Astrocyte (in vitro differentiated cells and primary cell): Measurements from ENCODE around the gene FOXA1. TPM values are rescaled to one million over a fixed set of nuclear protein-coding genes. Genes with fewer than 3 reads are reported as not detected.

Experiments used
- DNase-seq: peaks from one replicate; pipeline ENCODE4 v3.0.0-alpha.2; 2010; ENCODE audit warnings: low read depth
- FAIRE-seq: peaks from 2 replicates; lab custom pipeline; 2011; peaks lifted over from hg19 to GRCh38; lab: Jason Lieb, UNC
- H2AFZ ChIP-seq: 2 replicates; pipeline ENCODE4 v1.6.0; 2012; ENCODE audit warnings: low read depth, low read length, inconsistent platforms
- H3K27ac ChIP-seq: 2 replicates; pipeline ENCODE4 v1.5.1; 2011; ENCODE audit warnings: low read depth, low read length, inconsistent platforms
- H3K27me3 ChIP-seq: 2 replicates; pipeline ENCODE4 v1.6.0; 2011; ENCODE audit warnings: low read length, inconsistent platforms; ENCODE audit not compliant: insufficient read depth
- H3K36me3 ChIP-seq: 2 replicates; pipeline ENCODE4 v1.5.1; 2011; ENCODE audit warnings: low read length, inconsistent platforms; ENCODE audit not compliant: insufficient read depth
- H3K4me1 ChIP-seq: 2 replicates; pipeline ENCODE4 v1.5.1; 2011; ENCODE audit warnings: low read length, inconsistent platforms; ENCODE audit not compliant: insufficient read depth
- H3K4me2 ChIP-seq: 2 replicates; pipeline ENCODE4 v1.6.0; 2012; ENCODE audit warnings: low read length, inconsistent platforms
- H3K4me3 ChIP-seq: 2 replicates; pipeline ENCODE4 v1.5.1; 2011; ENCODE audit warnings: low read depth, mild to moderate bottlenecking, low read length, inconsistent platforms; ENCODE audit not compliant: insufficient read depth
- H3K79me2 ChIP-seq: 2 replicates; pipeline ENCODE4 v1.6.0; 2012; ENCODE audit warnings: mild to moderate bottlenecking, low read length, inconsistent platforms; ENCODE audit not compliant: insufficient read depth
- H3K9ac ChIP-seq: 2 replicates; pipeline ENCODE4 v1.6.0; 2012; ENCODE audit warnings: mild to moderate bottlenecking, low read length, inconsistent platforms
- H3K9me3 ChIP-seq: 2 replicates; pipeline ENCODE4 v1.5.1; 2012; ENCODE audit warnings: low read depth, mild to moderate bottlenecking, low read length, inconsistent platforms; ENCODE audit not compliant: insufficient read depth
- H4K20me1 ChIP-seq: 2 replicates; pipeline ENCODE4 v1.6.0; 2012; ENCODE audit warnings: low read length, inconsistent platforms; ENCODE audit not compliant: insufficient read depth
- H3K27ac Mint-ChIP-seq: one replicate; pipeline ENCODE4 v1.8.0; 2021; ENCODE audit warnings: mild to moderate bottlenecking, mixed read lengths; ENCODE audit not compliant: unreplicated experiment
- H3K27me3 Mint-ChIP-seq: one replicate; pipeline ENCODE4 v1.8.0; 2021; ENCODE audit warnings: low read depth, mixed read lengths; ENCODE audit not compliant: unreplicated experiment
- H3K36me3 Mint-ChIP-seq: one replicate; pipeline ENCODE4 v1.8.0; 2021; ENCODE audit warnings: low read depth, mixed read lengths; ENCODE audit not compliant: unreplicated experiment
- H3K4me1 Mint-ChIP-seq: one replicate; pipeline ENCODE4 v1.8.0; 2021; ENCODE audit warnings: low read depth, mixed read lengths; ENCODE audit not compliant: unreplicated experiment
- H3K4me3 Mint-ChIP-seq: one replicate; pipeline ENCODE4 v1.8.0; 2021; ENCODE audit warnings: mild to moderate bottlenecking, moderate library complexity, mixed read lengths; ENCODE audit not compliant: unreplicated experiment
- H3K9me3 Mint-ChIP-seq: one replicate; pipeline ENCODE4 v1.8.0; 2021; ENCODE audit warnings: mild to moderate bottlenecking, mixed read lengths; ENCODE audit not compliant: unreplicated experiment
- CTCF ChIP-seq: IDR thresholded peaks from 2 replicates; pipeline ENCODE4 v1.5.1; 2011; ENCODE audit warnings: low read depth, mild to moderate bottlenecking, inconsistent platforms, low read length, moderate library complexity; ENCODE audit not compliant: insufficient read depth
- EZH2 ChIP-seq: IDR thresholded peaks from 2 replicates; pipeline ENCODE4 v1.6.1; 2012; ENCODE audit warnings: mild to moderate bottlenecking, low read length, inconsistent platforms; ENCODE audit not compliant: insufficient read depth
- total RNA-seq: library from RNA; stranded (reverse); gene quantifications from 2 replicates; pipeline ENCODE4 v1.2.1, GENCODE V29; 2021

FOXA1 gene
- total RNA-seq, 1 donor from 2014 or later, result 0.11 TPM

- no peak for TF ChIP-seq EZH2
- TF ChIP-seq CTCF, result no peak
- Mint-ChIP-seq H3K27ac (no peak overlapping the region), H3K9me3 (peaks cover 18% of the 10 kb centered on the region), H3K4me3 (no peak overlapping the region), H3K27me3 (peaks cover 18% of the 10 kb centered on the region), H3K4me1 (no peaks in the 10 kb centered on the region), H3K36me3 (no peaks in the 10 kb centered on the region)
- no peak for DNase-seq
- Histone ChIP-seq H3K9ac (no peak overlapping the region), H3K4me2 (no peak overlapping the region), H3K4me3 (no peak overlapping the region), H3K36me3 (no peaks in the 10 kb centered on the region), H3K27me3 (peaks cover 14% of the 10 kb centered on the region), H3K4me1 (no peaks in the 10 kb centered on the region), H4K20me1 (no peaks in the 10 kb centered on the region), H3K79me2 (no peaks in the 10 kb centered on the region), H3K27ac (no peak overlapping the region), H3K9me3 (peaks cover 3% of the 10 kb centered on the region), H2AFZ (no peak overlapping the region)
- FAIRE-seq, result no peak
Measured at GRCh38 chr14:37615582-37616289, 20.7 kb upstream of the FOXA1 start.

- Mint-ChIP-seq H3K4me1 (no peaks in the 10 kb centered on the region), H3K27me3 (peaks cover 37% of the 10 kb centered on the region), H3K36me3 (no peaks in the 10 kb centered on the region), H3K4me3 (no peak overlapping the region), H3K9me3 (peaks cover 15% of the 10 kb centered on the region), H3K27ac (no peak overlapping the region)
- Histone ChIP-seq H4K20me1 (no peaks in the 10 kb centered on the region), H3K4me1 (no peaks in the 10 kb centered on the region), H3K4me2 (peak overlapping the region; percentile 80), H3K27ac (no peak overlapping the region), H3K27me3 (peaks cover 37% of the 10 kb centered on the region), H2AFZ (peak overlapping the region; percentile 64), H3K4me3 (peak overlapping the region; percentile 29), H3K79me2 (no peaks in the 10 kb centered on the region), H3K9ac (no peak overlapping the region), H3K36me3 (no peaks in the 10 kb centered on the region), H3K9me3 (peaks cover 3% of the 10 kb centered on the region)
- peak; percentile 57 for TF ChIP-seq EZH2
- TF ChIP-seq CTCF, result no peak
- FAIRE-seq (no peak), DNase-seq (no peak)
Measured at GRCh38 chr14:37610945-37611523, 16.0 kb upstream of the FOXA1 start.

GRCh38 chr14:37608649-37609048 is 13.6 kb upstream of the FOXA1 start:
- Histone ChIP-seq H3K27me3 (peaks cover 61% of the 10 kb centered on the region), H3K4me2 (no peak overlapping the region), H3K9me3 (peaks cover 5% of the 10 kb centered on the region), H3K79me2 (no peaks in the 10 kb centered on the region), H3K27ac (no peak overlapping the region), H4K20me1 (no peaks in the 10 kb centered on the region), H3K36me3 (no peaks in the 10 kb centered on the region), H3K4me3 (no peak overlapping the region), H2AFZ (no peak overlapping the region), H3K4me1 (no peaks in the 10 kb centered on the region), H3K9ac (no peak overlapping the region)
- Mint-ChIP-seq H3K4me3 (no peak overlapping the region), H3K27me3 (peaks cover 61% of the 10 kb centered on the region), H3K9me3 (peaks cover 9% of the 10 kb centered on the region), H3K4me1 (no peaks in the 10 kb centered on the region), H3K36me3 (no peaks in the 10 kb centered on the region), H3K27ac (no peak overlapping the region)
- TF ChIP-seq EZH2 (no peak), CTCF (no peak)
- no peak for DNase-seq
- FAIRE-seq, result no peak
